HG02970 (cell line): ENCODE data around the gene TESPA1.

Experiments used
- ATAC-seq: cut with Tn5 transposase; IDR thresholded peaks from one replicate; pipeline ENCODE4 v1.9.1; 2021; ENCODE audit warnings: mild to moderate bottlenecking, moderate library complexity, moderate number of reproducible peaks; ENCODE audit not compliant: unreplicated experiment, low FRiP score

TESPA1 gene, protein sequence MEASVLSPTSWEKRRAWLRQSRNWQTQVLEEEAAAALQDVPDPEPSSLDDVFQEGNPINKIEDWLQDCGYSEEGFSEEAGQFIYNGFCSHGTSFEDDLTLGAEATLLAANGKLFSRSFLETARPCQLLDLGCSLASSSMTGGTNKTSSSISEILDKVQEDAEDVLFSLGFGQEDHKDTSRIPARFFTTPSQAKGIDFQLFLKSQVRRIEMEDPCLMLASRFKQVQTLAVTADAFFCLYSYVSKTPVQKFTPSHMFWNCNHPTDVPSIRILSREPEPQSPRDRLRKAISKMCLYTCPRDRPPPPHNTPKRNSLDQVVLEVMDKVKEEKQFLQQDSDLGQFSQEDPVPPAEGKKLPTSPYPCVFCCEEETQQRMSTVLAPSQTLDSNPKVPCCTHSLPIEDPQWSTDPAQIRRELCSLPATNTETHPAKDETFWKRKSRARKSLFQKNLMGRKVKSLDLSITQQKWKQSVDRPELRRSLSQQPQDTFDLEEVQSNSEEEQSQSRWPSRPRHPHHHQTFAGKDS

DNA sequence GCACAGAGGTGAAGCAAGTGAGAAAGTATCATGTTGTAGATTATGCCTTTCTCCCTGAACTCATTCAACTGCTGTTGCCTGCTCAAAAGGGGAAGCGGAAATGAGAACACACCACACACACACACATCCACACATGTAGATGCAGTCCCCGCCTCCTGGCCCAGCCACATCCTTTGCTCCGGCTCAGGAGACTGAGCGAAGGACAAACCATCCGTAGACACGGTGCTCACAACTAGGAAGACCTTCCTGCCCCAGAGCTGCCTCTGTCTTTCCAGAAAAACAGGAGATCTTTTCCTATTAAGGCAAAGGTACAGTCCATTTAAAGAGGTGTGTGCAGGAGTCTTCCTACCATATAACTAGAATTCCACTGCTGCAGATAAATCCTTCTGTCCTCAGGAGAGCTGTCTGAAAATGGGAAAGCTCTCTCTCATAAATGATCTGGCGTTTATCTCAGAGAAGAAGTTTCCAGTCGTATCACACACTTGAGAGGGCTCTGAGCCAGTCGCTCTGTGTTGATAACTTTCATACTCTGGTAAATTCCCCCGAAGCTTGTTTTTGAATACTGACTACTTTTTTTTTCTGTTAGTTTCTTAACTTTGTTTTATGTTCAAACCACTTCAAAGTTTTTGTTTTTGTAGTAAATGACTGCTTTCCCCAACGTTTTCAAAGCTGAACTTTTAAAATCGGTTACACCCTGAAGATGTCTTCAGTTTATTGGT lies at the start of gene TESPA1:
TSS of gene TESPA1 (minus strand) at position 105 of the 719 bp plus-strand sequence. CDS start 10,200 bp downstream, outside the sequence.
- peak; percentile 95 for ATAC-seq

DNA sequence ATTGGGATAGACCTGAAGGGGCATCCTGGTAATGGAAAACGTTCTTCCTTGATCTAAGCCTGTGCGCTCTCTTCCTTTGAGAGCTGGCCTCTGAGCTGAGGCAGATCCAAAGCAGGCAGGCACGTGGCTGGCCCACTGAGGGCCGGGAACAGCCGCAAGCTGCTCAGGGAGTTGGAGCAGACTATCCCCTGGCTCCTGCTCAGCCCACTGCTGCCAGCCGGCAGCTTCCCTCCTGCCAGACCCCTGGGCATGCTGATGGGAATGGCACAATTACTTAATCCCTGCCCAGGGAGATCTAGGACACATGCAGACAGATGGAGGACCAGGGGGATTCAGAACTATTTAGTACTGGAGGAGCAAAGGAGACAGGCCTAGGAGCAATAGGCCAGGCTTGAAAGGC lies 49.7 kb upstream of the TESPA1 start:
- ATAC-seq = no peak

DNA sequence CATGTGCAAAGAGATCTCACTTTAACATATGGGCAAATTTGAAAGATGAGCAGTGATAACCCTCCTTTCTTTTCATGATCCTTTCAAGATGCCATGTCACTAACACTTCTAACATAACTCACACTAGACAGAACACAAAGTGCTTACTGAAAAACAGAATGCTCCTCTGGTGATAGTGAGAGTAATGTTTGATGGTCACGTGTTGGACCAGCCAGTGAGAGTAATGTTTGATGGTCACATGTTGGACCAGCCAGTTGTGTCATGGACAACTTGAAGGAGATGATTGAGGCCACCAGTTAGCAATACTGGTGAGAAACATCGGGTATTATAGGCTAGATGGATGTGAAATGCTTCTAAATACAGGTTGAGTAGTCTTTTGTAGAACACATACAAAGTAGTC lies 40.9 kb upstream of the TESPA1 start:
- no peak for ATAC-seq

DNA sequence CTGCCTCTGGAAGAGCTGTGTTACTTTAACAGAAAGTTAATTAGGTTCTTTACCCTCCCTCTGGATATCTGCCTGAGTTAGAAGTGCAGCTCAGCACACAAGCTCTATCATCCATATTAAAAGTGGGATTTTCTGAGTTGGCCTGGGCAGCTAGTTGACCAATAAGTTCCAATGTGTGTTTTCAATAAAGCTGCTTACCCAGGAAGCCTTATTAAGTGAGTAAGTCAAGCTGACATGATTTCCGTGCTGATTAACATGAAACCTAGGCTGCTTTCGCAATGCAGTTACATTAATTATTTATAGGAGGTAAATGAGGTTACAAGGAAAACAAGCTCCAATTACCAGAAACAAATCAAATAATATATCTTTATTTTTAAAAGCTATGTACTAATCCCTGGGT lies 40.0 kb upstream of the TESPA1 start:
- ATAC-seq = no peak

DNA sequence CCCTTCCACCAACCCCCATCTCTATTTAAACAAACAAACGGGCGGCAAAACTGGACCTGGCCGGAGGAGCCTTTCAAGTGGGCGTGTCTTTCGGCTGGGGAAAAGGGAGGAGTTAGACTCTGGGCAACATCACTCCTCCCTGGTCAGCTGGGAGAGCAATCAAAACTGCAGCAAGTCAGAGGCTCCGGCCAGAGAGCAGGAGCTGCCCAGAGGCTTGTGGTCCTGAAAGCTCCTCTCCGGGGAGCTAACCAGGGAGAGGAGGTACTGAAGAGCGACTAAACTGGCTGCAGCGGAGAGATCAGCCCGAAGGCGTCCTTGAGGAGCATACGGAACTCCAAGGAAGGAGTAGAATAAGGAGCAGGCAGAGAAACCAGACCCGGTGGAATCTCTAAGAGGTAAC lies 35.2 kb upstream of the TESPA1 start, which contains the start of gene NEUROD4:
TSS of gene NEUROD4 (plus strand) at position 191 of the 400 bp plus-strand sequence. CDS start 6,466 bp downstream, outside the sequence.
- no peak for ATAC-seq

DNA sequence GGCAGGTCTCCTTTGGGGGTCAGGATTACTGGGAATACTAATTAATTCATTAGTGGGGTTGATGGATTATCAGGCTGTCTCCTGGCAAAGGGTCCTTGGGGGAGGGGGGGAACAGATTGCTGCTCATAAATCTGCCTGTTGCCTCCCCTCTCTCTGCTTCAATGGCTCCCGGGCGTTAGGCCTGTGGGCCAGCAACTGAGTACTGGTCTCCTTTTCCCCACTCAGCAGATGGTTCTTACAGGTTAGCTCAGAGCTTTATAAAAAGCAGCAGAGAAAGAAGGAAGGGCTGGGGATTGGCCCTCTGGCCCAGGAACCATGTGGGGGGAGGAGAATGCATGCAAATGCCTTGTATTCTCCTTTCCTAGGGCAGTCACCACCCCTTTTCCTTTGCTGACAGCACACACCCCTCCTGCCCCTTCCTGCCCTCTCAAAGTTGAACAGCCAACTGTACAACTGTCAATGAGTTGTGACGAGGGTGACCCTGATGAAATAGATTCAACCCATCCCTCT lies 32.9 kb upstream of the TESPA1 start:
- no peak for ATAC-seq

DNA sequence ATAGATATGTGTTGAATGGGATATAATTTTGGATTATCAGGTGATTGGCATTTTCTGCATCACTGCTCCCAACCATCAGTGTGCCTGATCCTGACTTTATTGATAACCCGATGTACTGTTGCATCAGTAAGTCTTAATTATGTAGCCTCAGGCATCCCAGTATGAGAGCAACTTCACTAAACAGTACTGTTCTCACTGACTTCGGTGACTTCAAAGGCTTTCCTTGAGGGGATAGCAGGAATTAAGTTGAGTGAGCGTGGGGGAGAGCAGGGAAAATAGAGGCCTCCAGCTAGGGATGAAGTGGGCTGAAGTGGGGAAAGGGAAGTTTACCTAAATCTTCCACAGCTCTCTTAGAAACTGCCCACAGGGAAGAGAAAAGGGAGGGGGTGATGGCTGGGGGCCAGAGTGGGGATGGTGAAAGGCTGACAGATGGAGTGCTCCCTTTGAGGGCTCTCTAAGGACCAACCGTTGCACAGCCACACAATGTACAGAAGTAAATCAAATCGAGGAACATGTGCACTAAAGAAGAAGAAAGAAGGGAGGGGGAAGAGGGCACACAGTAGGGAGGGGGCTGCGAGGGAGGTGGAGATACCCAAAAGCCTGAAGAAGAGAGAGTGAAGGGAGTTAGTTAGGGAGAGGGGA lies 24.5 kb upstream of the TESPA1 start:
- no peak for ATAC-seq

DNA sequence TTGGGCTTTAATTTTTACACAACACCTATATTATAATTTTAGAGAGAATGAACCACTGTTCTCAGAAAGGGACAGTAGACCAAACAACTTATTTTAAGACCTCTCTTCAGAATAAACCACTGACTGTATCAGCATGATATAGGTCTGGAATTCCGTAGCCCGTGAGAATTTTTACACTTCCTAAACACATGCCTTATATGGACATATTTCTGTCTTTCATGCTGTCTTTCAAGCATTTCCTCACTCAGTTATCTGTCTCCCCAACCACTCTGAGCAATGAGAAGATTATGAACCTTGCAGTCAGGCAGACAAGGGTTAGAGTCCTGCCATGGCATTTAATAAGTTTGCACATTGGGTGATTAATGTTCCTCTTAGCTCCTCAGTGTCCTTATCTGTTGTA lies 17.8 kb upstream of the TESPA1 start:
- no peak for ATAC-seq

DNA sequence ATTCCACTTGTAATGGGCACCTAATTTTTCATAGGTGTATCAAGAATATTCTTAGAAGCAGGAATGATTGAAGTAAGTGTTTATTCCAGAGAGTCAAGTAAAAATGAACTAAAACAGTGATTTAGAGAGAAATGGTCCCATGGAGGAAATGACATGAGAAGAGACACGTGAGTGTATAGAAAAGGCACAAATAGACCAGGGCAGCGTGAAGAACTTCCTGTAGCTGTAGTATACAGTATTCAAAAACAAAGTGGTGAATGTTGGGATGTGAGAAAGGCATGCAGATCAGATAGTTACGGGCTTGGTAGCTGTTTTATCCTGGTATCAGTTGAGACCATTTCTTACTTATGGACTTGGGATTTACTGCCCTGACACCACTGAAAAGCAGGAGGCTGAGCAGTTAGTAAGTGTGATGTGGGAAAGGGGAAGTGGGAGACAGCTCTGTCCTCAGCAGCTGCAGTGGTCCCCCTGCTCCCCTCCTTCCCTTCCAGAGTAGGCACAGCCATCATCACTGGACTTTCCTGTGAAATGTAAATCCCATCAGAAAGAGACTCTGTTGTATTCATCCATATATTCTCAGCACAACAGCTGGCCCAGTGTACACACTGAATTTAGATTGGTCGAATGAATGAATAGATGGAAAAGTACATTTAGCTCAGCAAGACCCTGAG lies 16.8 kb upstream of the TESPA1 start:
- no peak for ATAC-seq

DNA sequence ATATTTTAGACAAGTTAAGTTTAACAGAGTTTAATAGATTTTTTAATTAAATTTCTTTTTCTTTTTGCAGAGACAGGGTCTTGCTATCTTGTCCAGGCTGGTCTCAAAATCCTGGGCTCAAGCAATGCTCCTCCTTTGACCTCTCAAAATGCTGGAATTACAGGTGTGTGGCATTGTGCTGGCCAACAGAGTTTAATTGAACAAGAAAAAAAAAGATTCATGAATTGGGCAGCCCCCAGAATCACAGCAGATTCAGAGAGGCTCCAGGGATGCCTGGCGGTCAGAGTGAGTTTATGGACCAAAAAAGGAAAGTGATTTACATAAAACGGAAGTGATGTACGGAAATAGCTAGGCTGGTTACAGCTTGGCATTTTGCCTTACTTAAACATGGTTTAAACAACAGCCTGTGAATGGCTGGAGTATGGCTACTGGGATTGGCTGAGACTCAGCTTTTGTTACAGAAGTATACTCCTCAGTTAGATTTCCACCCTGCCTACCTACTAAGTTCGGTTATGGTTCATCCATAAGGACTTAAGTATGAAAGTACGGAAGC lies 14.5 kb upstream of the TESPA1 start:
- no peak for ATAC-seq

DNA sequence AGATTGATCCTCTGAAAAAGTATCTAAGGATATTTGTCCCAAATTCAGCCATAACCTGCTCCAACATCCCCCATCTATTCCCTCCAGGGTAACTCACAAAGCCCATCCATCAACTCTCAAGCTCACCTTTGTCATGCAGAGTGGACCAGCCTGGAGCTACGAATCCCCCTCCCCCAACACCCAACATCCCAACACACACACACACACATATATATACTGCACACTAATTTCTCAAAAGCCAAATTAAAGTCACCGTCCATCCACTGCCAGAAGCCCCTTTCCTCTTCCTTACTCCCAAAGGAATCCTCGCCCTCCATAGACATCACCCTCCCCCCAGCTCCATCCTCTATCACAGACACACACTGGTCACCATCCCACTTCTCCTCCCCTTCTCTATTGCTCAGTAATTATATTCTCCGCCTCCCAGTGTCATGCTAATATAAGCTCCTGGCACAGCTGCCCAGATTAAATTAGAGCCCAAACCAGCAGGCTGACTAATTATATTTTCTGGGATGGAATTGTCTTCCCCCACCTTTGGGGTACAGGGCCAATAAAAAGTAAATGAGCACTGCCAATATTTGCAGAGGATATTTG lies 13.5 kb upstream of the TESPA1 start:
- no peak for ATAC-seq

DNA sequence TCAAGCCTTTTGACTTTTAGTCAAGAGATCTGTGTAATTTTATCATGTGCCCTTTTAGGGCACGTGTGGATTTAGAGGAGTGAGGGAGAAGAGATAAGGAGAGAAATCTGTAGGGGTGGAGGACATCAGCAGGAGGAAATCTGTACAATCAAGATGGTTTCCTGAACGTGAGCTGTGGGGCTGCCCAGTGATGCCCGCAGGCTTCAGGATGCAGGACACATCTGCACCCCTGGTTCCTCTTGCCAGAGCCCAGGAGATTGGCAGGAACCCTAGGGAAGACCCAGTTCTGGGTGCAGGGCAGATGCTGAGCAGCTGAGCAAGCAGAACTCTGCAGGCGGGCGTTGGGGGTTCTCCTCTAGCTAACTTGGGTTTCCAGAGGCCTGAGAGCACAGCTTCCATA lies 11.6 kb upstream of the TESPA1 start:
- no peak for ATAC-seq

DNA sequence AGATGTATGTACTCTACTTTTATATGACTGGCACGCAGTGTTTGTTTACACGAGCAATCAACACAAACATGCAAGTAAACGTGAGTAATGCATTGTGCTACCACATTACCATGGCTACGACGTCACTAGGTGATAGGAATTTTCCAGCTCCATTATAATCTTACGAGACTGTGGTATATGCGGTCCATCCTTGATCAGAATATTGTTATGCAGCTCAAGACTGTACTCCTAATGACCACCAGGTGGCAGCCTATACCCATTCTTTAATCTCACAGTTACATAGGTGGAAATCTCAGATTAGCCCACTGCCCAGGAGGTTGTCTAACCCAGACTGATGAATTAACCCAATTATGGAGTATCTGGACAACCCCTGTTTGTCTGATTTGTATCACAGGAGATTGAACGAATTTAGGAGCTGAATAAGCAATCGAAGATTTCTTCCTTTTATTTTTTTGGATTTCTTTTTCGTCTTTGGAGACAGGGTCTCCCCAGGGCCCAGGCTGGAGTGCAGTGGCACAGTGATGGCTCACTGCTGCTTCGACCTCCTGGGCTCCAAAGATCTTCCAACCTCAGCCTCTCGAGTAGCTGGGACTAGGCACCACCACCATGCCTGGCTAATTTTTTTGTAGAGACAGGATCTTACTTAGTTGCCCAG lies 8.7 kb upstream of the TESPA1 start:
- ATAC-seq = peak; percentile 47

DNA sequence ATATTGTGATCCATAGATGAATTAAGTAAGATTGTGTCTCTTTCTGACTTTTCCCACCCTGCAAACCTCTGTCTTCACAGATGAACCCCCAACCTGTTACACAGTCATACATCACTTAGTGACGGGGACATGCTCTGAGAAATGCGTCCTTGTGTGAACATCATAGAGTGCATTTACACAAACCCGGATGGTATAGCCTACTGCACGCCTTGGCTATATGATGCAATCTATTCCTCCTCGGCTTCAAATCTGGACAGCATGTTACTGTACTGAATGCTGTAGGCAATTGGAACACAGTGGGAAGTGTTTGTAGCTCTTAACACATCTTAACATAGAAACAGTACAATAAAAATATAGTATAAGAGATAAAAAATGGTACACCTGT lies 7.4 kb upstream of the TESPA1 start:
- ATAC-seq = no peak

DNA sequence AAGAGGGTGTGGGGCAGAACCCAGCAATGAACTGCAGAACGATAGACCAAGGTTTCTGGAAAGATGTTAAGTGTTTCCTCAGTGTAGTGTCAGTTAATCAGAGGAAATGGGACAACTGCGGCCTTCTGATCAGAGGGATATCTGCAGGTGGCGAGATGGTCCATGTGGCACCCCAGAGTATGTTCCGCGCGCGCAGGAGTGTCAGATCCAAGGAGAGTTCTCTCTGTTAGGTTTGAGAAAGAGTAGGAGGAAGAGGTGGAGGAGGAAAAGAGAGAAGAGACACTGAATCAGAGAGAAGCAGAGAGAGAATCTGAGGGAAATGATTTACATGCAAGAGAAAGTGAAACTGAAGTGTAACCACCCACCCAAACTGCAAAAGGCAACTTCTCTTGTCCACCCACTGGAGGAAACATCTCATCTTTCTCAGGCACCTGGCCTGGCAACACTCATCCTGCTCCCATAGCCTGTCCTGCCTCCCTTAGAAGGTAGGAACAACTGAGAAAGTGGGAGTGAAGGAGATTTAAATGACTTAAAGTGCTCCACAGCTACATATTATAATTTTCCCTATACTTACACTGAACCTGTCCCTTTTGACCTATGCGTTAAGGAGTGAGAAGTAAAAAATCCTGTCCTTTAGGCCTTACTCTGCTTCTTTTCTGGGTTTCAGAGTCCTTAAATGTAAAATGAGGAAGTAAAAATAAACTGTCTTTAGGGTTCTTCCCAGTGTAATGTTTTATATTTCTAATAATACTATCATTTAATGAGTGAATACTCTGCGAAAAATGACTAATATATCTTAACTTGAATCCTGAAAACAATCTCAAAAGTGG lies 6.8 kb upstream of the TESPA1 start:
- ATAC-seq = peak; percentile 55

DNA sequence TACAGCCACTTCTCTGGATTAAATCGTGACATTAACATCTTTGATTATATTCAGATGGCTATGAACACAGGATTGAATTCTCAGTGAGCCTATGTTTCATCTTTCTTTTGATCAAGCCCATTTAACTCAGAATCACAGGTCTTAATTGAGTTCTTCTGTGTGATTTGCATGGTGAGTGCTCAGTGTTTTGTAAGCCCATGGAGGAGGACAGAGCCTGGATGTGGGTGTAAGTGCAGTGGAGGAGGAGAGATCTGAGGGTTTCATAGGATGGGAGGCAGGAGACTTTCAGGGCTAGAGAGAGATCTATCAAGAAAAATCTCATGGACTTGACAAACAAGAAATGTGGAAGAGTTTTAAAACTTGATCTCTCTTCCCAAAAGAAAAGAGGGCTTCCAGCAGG lies 5.3 kb upstream of the TESPA1 start:
- no peak for ATAC-seq

DNA sequence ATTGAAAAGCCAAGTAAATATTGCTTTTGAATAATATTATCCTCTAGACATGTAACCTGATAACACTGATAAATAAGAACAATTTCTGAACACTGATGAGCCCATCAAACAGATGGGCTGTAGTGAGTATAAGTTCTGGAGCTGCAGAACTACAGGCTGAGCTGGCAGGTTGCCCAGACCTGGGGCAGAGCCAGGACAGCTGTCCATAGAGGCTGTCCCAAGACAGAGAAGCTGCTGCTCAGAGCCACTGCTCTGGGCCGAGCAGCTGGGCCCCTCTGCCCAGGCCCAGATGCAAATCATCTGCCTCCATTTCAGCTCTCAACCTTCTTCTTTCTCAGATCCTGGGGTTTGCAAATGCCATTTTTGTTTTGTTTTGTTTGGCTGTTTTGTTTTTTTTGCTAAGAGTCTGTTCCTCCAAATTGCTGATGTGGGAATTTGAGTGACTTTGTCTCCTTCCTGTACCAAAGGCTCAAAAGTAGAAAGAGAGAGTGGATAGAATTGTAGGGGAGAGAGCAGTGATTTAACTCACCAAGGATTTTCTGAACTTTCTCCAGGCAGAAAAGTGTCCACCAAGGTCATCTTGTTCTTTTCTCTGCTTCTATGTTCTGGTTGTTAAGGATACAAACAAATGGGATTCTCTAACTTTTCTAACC lies 4.0 kb upstream of the TESPA1 start:
- ATAC-seq = no peak
